ENCODE measurements around the gene SYNJ2. TPM values are rescaled to one million over a fixed set of nuclear protein-coding genes. Genes with fewer than 3 reads are reported as not detected.

SYNJ2 gene
- total and polyA plus RNA-seq, 5 donors from 2014 or later, result 6.4 to 46.3 (median 10.3) TPM

GRCh38 chr6:158131926-158132325, 150.3 kb downstream of the SYNJ2 start:
- no peaks in the 10 kb centered on the region for H3K27me3 Mint-ChIP-seq
- no peak overlapping the region for H3K4me3 Mint-ChIP-seq
- no peaks in the 10 kb centered on the region for H3K27me3 ChIP-seq (ENCODE audit: control insufficient read depth, insufficient read depth, low read length)
- no peak overlapping the region for H3K27ac Mint-ChIP-seq
- no peaks in the 10 kb centered on the region for H3K36me3 ChIP-seq (ENCODE audit: control insufficient read depth, insufficient read depth, low read length)
- no peak overlapping the region for H3K27ac ChIP-seq (ENCODE audit: insufficient read depth, low read length, poor library complexity, severe bottlenecking)
- H3K9me3 ChIP-seq (ENCODE audit: control insufficient read depth in 2 of 2, low read length in 2 of 2), result no peaks in the 10 kb centered on the region
- DNase-seq (peak in 2 of 3 donors; percentile 5 to 44), ATAC-seq (ENCODE audit: low read depth in 2 of 2) (no peak)
- no peaks in the 10 kb centered on the region for H3K4me1 ChIP-seq (ENCODE audit: control insufficient read depth, insufficient read depth, low read length, poor library complexity, severe bottlenecking)
- H3K4me3 ChIP-seq (ENCODE audit: low read depth, low read length), result no peak overlapping the region
- H3K4me1 Mint-ChIP-seq, result no peaks in the 10 kb centered on the region
- peaks cover 11% of the 10 kb centered on the region for H3K36me3 Mint-ChIP-seq
- no peaks in the 10 kb centered on the region for H3K9me3 Mint-ChIP-seq

- H3K27ac Mint-ChIP-seq, result no peak overlapping the region
- no peaks in the 10 kb centered on the region for H3K9me3 Mint-ChIP-seq
- H3K4me3 ChIP-seq (ENCODE audit: low read depth, low read length), result no peak overlapping the region
- no peaks in the 10 kb centered on the region for H3K27me3 ChIP-seq (ENCODE audit: control insufficient read depth, insufficient read depth, low read length)
- H3K36me3 ChIP-seq (ENCODE audit: control insufficient read depth, insufficient read depth, low read length), result peaks cover 13% of the 10 kb centered on the region
- no peak overlapping the region for H3K27ac ChIP-seq (ENCODE audit: insufficient read depth, low read length, poor library complexity, severe bottlenecking)
- H3K4me1 ChIP-seq (ENCODE audit: control insufficient read depth, insufficient read depth, low read length, poor library complexity, severe bottlenecking), result no peaks in the 10 kb centered on the region
- peaks cover 28% of the 10 kb centered on the region for H3K36me3 Mint-ChIP-seq
- no peak for DNase-seq
- no peaks in the 10 kb centered on the region for H3K9me3 ChIP-seq (ENCODE audit: control insufficient read depth in 2 of 2, low read length in 2 of 2)
- no peaks in the 10 kb centered on the region for H3K27me3 Mint-ChIP-seq
- no peak for ATAC-seq (ENCODE audit: low read depth in 2 of 2)
- H3K4me3 Mint-ChIP-seq, result no peak overlapping the region
- no peaks in the 10 kb centered on the region for H3K4me1 Mint-ChIP-seq
These were observed 161.1 kb downstream of the SYNJ2 start for GRCh38 chr6:158142789-158143188.

- Histone ChIP-seq H3K27ac (ENCODE audit: insufficient read depth, low read length, poor library complexity, severe bottlenecking) (no peak overlapping the region), H3K9me3 (ENCODE audit: control insufficient read depth in 2 of 2, low read length in 2 of 2) (no peaks in the 10 kb centered on the region)
These were observed 162.0 kb downstream of the SYNJ2 start for GRCh38 chr6:158143700-158144099.

More at GRCh38 chr6:158143700-158144099, 162.0 kb downstream of the SYNJ2 start:
- DNase-seq, result peak in 1 of 3 donors; percentile 35
- no peaks in the 10 kb centered on the region for H3K4me1 Mint-ChIP-seq
- peaks cover 30% of the 10 kb centered on the region for H3K36me3 Mint-ChIP-seq
- H3K4me1 ChIP-seq (ENCODE audit: control insufficient read depth, insufficient read depth, low read length, poor library complexity, severe bottlenecking), result no peaks in the 10 kb centered on the region
- no peak overlapping the region for H3K27ac Mint-ChIP-seq
- ATAC-seq (ENCODE audit: low read depth in 2 of 2), result no peak
- no peaks in the 10 kb centered on the region for H3K27me3 ChIP-seq (ENCODE audit: control insufficient read depth, insufficient read depth, low read length)
- no peaks in the 10 kb centered on the region for H3K9me3 Mint-ChIP-seq
- H3K4me3 ChIP-seq (ENCODE audit: low read depth, low read length), result no peak overlapping the region
- H3K27me3 Mint-ChIP-seq, result no peaks in the 10 kb centered on the region
- H3K36me3 ChIP-seq (ENCODE audit: control insufficient read depth, insufficient read depth, low read length), result peaks cover 13% of the 10 kb centered on the region
- no peak overlapping the region for H3K4me3 Mint-ChIP-seq

Other genes starting within 250 kb of the SYNJ2 start
- gene SNX9, start 158.6 kb upstream of the SYNJ2 start, total RNA-seq, result 31.6 TPM
- gene SNX9, start 158.6 kb upstream of the SYNJ2 start, polyA plus RNA-seq, result 10 to 100 TPM; 16.4 to 23.5 (median 19.9) TPM
- 4.8 TPM for gene SERAC1, start 186.4 kb downstream of the SYNJ2 start, total RNA-seq
- gene SERAC1, start 186.4 kb downstream of the SYNJ2 start, polyA plus RNA-seq, result 1 to 10 TPM; 1.3 to 4.3 (median 2.3) TPM
- 7.9 TPM for gene GTF2H5, start 186.5 kb downstream of the SYNJ2 start, total RNA-seq
- gene GTF2H5, start 186.5 kb downstream of the SYNJ2 start, polyA plus RNA-seq, result 10 to 100 TPM; 15.6 to 45.8 (median 23.7) TPM

Measured in CD4-positive, CD25-positive, alpha-beta regulatory T cell (primary cell).